ENCODE data around the gene MGMT.

GRCh38 chr10:129772468-129773358 is 305.7 kb downstream of the MGMT start:
- TF ChIP-seq CTCF (IDR thresholded peaks at IDR 0.05 in 2 of 3, conservative IDR thresholded peaks at IDR 0.05 in 1 of 3; ENCODE audit: borderline replicate concordance in 1 of 3, insufficient read depth in 1 of 3, low read depth in 2 of 3, low read length in 2 of 3) (no peak), JUND (IDR thresholded peaks at IDR 0.05) (no peak), POLR2A (IDR thresholded peaks at IDR 0.05; ENCODE audit: borderline replicate concordance, extremely low read depth, insufficient read depth, insufficient read length) (no peak)
